ENCODE measurements around the gene ELOF1.

DNA sequence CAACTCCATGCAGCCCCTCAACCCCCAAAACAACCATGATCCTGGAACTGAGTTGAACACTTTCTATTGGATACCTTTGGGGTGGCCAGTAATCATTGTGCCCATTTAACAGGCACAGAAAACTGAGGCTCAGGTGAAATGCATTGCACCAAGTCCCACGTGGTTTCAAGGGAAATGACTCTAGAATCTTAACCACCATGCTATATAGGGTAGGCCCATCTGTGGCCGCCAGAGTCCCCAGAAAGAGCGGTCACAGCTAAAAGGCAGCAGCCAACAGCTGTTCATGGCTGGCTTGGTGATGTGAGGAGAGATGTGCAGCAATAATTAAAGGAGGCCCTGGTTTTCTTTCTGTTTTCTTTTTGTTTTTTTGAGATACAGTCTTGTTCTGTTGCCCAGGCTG is 17.8 kb downstream of the ELOF1 start:
- TF ChIP-seq, protein P1, sequence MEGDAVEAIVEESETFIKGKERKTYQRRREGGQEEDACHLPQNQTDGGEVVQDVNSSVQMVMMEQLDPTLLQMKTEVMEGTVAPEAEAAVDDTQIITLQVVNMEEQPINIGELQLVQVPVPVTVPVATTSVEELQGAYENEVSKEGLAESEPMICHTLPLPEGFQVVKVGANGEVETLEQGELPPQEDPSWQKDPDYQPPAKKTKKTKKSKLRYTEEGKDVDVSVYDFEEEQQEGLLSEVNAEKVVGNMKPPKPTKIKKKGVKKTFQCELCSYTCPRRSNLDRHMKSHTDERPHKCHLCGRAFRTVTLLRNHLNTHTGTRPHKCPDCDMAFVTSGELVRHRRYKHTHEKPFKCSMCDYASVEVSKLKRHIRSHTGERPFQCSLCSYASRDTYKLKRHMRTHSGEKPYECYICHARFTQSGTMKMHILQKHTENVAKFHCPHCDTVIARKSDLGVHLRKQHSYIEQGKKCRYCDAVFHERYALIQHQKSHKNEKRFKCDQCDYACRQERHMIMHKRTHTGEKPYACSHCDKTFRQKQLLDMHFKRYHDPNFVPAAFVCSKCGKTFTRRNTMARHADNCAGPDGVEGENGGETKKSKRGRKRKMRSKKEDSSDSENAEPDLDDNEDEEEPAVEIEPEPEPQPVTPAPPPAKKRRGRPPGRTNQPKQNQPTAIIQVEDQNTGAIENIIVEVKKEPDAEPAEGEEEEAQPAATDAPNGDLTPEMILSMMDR (IDR thresholded peaks at IDR 0.05), result no peak
- TF ChIP-seq POLR2A (IDR thresholded peaks at IDR 0.05), result no peak
